HG02678 (cell line): ENCODE measurements around the gene RBM28.

ENCODE experiments used
- ATAC-seq: cut with Tn5 transposase; IDR thresholded peaks from one replicate; pipeline ENCODE4 v1.9.1; 2021; ENCODE audit warnings: mild to moderate bottlenecking, moderate library complexity; ENCODE audit not compliant: unreplicated experiment

The RBM28 gene, protein sequence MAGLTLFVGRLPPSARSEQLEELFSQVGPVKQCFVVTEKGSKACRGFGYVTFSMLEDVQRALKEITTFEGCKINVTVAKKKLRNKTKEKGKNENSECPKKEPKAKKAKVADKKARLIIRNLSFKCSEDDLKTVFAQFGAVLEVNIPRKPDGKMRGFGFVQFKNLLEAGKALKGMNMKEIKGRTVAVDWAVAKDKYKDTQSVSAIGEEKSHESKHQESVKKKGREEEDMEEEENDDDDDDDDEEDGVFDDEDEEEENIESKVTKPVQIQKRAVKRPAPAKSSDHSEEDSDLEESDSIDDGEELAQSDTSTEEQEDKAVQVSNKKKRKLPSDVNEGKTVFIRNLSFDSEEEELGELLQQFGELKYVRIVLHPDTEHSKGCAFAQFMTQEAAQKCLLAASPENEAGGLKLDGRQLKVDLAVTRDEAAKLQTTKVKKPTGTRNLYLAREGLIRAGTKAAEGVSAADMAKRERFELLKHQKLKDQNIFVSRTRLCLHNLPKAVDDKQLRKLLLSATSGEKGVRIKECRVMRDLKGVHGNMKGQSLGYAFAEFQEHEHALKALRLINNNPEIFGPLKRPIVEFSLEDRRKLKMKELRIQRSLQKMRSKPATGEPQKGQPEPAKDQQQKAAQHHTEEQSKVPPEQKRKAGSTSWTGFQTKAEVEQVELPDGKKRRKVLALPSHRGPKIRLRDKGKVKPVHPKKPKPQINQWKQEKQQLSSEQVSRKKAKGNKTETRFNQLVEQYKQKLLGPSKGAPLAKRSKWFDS

DNA sequence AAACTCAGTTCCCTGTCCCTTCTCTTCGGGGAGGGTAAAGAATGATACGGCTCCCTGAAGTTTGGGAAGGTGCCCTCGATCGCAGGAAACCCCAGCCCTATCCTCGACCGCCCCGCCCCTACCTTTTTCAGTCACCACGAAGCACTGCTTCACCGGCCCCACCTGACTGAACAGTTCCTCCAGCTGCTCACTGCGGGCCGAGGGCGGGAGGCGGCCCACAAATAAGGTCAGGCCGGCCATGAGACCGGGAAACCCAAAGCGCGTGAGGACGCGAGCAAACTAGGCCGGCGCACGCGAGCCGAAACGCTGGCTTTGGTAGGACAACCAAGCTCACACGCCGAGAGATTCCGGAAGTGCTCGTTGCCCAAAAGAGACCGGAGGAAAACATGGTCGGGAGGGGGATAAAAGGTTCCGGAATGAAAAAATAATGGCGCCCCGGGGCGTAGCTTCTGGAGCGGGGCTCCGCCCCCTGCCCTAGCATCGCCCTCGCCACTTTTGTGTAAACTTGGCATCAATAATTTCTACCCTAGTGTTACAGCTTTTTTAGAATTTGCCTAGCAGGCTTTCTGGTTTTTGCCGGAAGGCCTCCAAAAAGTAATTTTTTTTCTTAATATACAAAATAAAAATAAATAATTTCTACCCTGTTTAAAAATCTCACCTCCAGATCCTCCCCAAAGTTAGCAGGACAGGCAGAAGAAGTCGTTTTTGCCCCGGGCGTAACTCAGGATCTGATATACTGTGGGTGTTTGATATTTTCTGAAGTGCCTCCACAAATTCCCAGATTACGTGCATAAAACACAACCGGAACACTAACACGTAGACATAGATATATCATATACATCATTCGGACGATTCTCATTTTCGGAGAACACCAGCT lies at the start of gene RBM28:
Gene RBM28, minus strand, starts transcription at position 355 of the 877 bp plus-strand sequence. Its CDS starts 115 bp downstream, at position 240.
- ATAC-seq = peak; percentile 91

DNA sequence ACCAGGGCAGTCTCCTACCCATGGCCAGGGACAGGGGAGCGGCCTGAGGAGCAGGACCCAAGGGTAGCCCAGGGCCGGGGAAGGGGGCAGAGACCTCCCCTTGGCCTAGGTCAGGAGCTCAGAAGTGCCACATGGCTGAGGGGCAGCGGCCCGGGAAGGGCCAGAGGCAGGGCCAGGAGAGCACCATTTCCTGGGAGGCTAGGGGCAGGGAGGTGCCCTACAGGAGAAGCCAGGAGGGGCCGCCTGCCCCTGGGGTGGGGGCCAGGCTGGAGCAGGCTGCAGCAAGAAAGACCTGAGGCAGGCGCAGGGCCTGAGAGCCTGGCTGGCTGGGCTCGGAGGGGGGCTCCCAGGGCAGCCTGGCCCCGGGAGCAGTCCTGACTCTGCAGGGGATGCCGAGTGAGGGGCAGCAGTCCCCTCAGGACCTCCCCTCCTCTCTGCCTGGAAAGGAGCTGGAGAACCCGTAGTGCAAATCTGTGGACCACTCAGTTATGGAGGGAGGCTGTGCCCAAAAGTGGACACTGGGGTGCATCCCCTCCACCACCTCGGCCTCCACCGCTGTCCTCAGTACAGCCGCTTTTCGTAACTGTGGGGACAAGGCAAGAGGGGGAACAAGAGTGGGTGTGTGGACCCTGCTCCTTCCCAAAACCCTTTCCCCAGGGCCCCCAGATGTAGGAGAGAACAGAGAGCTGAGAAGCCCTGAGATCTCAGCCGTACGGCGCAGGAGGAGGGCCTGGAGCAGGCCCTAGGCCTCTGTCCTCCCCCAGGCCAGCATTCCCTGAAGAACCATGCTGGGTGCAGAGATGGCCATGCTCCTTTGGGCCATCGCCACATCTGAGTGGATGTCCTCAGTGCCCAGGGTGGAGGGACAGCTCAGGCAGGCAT lies 49.0 kb upstream of the RBM28 start:
- no peak for ATAC-seq

- no peak for ATAC-seq
These were observed 48.1 kb upstream of the RBM28 start for GRCh38 chr7:128391805-128392204.

- no peak for ATAC-seq
These were observed 47.3 kb upstream of the RBM28 start for GRCh38 chr7:128390871-128391565.

GRCh38 chr7:128389618-128390329 lies 46.1 kb upstream of the RBM28 start:
- no peak for ATAC-seq

- ATAC-seq = no peak
These were observed 45.4 kb upstream of the RBM28 start for GRCh38 chr7:128389085-128389617.

DNA sequence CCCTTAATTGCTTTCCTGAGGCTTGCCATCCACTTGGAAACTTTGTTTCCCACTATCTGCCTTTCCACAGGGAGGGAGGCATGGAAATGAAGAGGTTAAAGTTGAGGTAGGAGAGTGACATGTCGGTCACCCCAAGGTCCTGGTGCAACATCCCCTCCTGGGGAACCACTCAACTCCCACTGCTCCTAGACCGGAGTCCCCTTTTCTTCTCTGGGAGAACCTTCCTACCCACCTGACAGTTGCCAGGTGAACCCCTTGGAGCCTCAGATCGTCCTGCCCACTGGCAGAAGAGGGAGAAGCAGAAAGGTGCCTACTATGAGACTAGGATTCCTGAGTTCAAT lies 44.4 kb upstream of the RBM28 start:
- no peak for ATAC-seq

GRCh38 chr7:128387216-128388144 lies 43.8 kb upstream of the RBM28 start:
- ATAC-seq = peak; percentile 82

- no peak for ATAC-seq
These were observed 42.5 kb upstream of the RBM28 start for GRCh38 chr7:128385988-128386925.

DNA sequence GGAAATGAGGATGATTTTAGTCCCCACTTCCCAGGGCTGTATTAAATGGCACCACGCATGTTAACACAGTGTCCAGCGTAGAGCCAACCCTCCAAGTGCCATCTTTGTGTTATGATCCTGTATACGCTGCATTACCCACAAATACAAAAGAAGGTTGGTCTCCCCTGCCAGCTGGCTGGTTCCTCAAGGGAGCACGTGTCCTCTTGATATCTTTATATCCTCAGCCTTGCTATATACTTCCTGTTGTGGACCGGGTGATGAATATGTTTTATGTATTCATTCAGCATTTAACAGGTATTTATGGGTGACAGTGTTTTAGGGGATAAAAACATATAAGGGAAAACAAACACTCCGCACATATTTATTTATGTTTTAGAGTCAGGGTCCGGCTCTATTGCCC lies 41.0 kb upstream of the RBM28 start:
- no peak for ATAC-seq

- ATAC-seq = no peak
These were observed 40.1 kb upstream of the RBM28 start for GRCh38 chr7:128383776-128384175.

- ATAC-seq = no peak
These were observed 37.6 kb upstream of the RBM28 start for GRCh38 chr7:128381161-128381821.

- ATAC-seq = no peak
These were observed 36.9 kb upstream of the RBM28 start for GRCh38 chr7:128380483-128381106.

- ATAC-seq = no peak
These were observed 36.3 kb upstream of the RBM28 start for GRCh38 chr7:128379900-128380479.

GRCh38 chr7:128378637-128379036 lies 34.9 kb upstream of the RBM28 start:
- no peak for ATAC-seq
